ENCODE results near the gene DIDO1. TPM values are rescaled to one million over a fixed set of nuclear protein-coding genes. Genes with fewer than 3 reads are reported as not detected.

The DIDO1 gene
- total RNA-seq, 1 experiment from 2014 or later: 85.9 TPM

GRCh38 chr20:62933966-62934365 is 7.7 kb upstream of the DIDO1 start:
- no peak for DNase-seq

More at GRCh38 chr20:62933966-62934365, 7.7 kb upstream of the DIDO1 start:
- no peak overlapping the region for H3K4me3 Mint-ChIP-seq
- peaks cover 2% of the 10 kb centered on the region; the same call in 1 of the 2 replicates for H3K27me3 Mint-ChIP-seq (ENCODE audit: low read depth)
- Histone ChIP-seq H3K4me1 (ENCODE audit: insufficient read depth, low read length) (peaks cover 17% of the 10 kb centered on the region; the same call in 1 of the 2 replicates), H4K5ac (ENCODE audit: insufficient read length, low read depth, low read length) (no peak overlapping the region), H3K9ac (ENCODE audit: extremely low read depth, insufficient read length, low read length) (peak overlapping the region; percentile 14), H4K8ac (replicated peaks; ENCODE audit: insufficient read length, low read depth, low read length) (no peak overlapping the region), H4K20me1 (ENCODE audit: control insufficient read depth, insufficient read depth, insufficient read length) (no peaks in the 10 kb centered on the region), H2BK120ac (ENCODE audit: low read depth, low read length, poor library complexity, severe bottlenecking) (no peak overlapping the region), H2BK5ac (ENCODE audit: insufficient read length, low read length) (no peak overlapping the region), H3K23ac (ENCODE audit: insufficient read length, low read depth, low read length) (no peak overlapping the region), H3K27me3 (ENCODE audit: insufficient read depth, low read length) (no peaks in the 10 kb centered on the region), H4K91ac (ENCODE audit: insufficient read length, low read depth, low read length) (no peak overlapping the region), H2BK15ac (ENCODE audit: low read depth, low read length) (no peak overlapping the region), H3K4ac (ENCODE audit: low read depth, low read length) (no peak overlapping the region), H2AK5ac (ENCODE audit: insufficient read length, low read length) (no peak overlapping the region), H3T11ph (ENCODE audit: low read length) (no peak overlapping the region), H3K14ac (ENCODE audit: insufficient read depth, low read length) (no peak overlapping the region; the same call in 1 of the 2 replicates), H2BK12ac (ENCODE audit: insufficient read length, low read depth, low read length) (no peak overlapping the region), H3K9me3 (ENCODE audit: control insufficient read depth, low read depth, low read length) (no peaks in the 10 kb centered on the region), H3K23me2 (ENCODE audit: insufficient read length, low read depth, low read length, poor library complexity, severe bottlenecking) (peaks cover 1% of the 10 kb centered on the region), H2AFZ (ENCODE audit: low read length) (no peak overlapping the region), H3K79me1 (ENCODE audit: insufficient read depth, low read depth, low read length, poor library complexity, severe bottlenecking) (no peaks in the 10 kb centered on the region), H2BK20ac (ENCODE audit: low read depth, low read length, poor library complexity, severe bottlenecking) (no peak overlapping the region), H3K27ac (ENCODE audit: insufficient read length, low read depth, low read length) (no peak overlapping the region), H3K56ac (ENCODE audit: insufficient read length, low read depth, low read length) (no peak overlapping the region), H3K18ac (ENCODE audit: insufficient read length, low read depth, low read length) (no peak overlapping the region), H3K79me2 (ENCODE audit: insufficient read depth, low read length) (peaks cover 73% of the 10 kb centered on the region), H3K4me2 (ENCODE audit: insufficient read depth, insufficient read length, low read length) (peak overlapping the region; percentile 27)
- H3K27ac Mint-ChIP-seq: no peak overlapping the region
- WGBS (ENCODE audit: extremely low coverage, insufficient read length, low lambda C conversion rate): no CpG with 5 or more reads among the region's 3 CpGs
- H3K4me1 Mint-ChIP-seq: peaks cover 33 to 38% of the 10 kb centered on the region in 2 experiments
- no peak for TF ChIP-seq CTCF (conservative IDR thresholded peaks at IDR 0.05)
- peaks cover 7 to 19% (median 8%) of the 10 kb centered on the region in 3 experiments for H3K36me3 Mint-ChIP-seq (ENCODE audit: insufficient read depth in 1 of 3, low read depth in 3 of 3)
- H3K9me3 Mint-ChIP-seq: no peaks in the 10 kb centered on the region
